ENCODE measurements around the gene RAB3GAP2. TPM values are rescaled to one million over a fixed set of nuclear protein-coding genes. Genes with fewer than 3 reads are reported as not detected.

RAB3GAP2 gene
- total and polyA plus RNA-seq, 10 of the 15 experiments (the other 5 are each of a cell fraction or from before 2014, with no cell fraction given), result 11.9 to 51.1 (median 24.4) TPM

- TF ChIP-seq IKZF2 (IDR thresholded peaks at IDR 0.05), result no peak
- TF ChIP-seq TAF1 (IDR thresholded peaks at IDR 0.05; ENCODE audit: borderline replicate concordance, low read depth, low read length), result no peak
- TF ChIP-seq HDAC6 (IDR thresholded peaks at IDR 0.05; ENCODE audit: unreplicated experiment), result no peak
- no peak for TF ChIP-seq YBX1 (IDR thresholded peaks at IDR 0.05)
Measured at GRCh38 chr1:220186752-220187151, 85.5 kb downstream of the RAB3GAP2 start (continued).

GRCh38 chr1:220184506-220184905, 87.7 kb downstream of the RAB3GAP2 start:
- H2AFZ ChIP-seq (ENCODE audit: control insufficient read depth, low read depth, low read length), result no peak overlapping the region
- no TSS peak for BruUV-seq (replicated peaks)
- no peak overlapping the region for H3K9ac ChIP-seq (ENCODE audit: control insufficient read depth, insufficient read depth, low read length)
- POLR2A ChIA-PET, result no interaction called here
- H3K36me3 ChIP-seq (ENCODE audit: control insufficient read depth in 2 of 2, insufficient read depth in 2 of 2, low read length in 1 of 2), result peaks cover 0 to 16% of the 10 kb centered on the region in 2 experiments; a peak in 3 of 4 replicates
- no peak overlapping the region for H3K4me3 ChIP-seq
- CTCF ChIA-PET, result no interaction called here
- no peaks in the 10 kb centered on the region for H3K79me2 ChIP-seq (ENCODE audit: control insufficient read depth, insufficient read depth, low read length)
- no peak overlapping the region for H3K27ac ChIP-seq (ENCODE audit: control insufficient read depth, insufficient read depth)
- 100% methylated on average over 1 of the region's 1 CpG for WGBS (ENCODE audit: insufficient coverage, insufficient replicate concordance, low lambda C conversion rate, missing lambda C conversion rate)
- no peaks in the 10 kb centered on the region for H4K20me1 ChIP-seq (ENCODE audit: control insufficient read depth, insufficient read depth)
- H3K4me2 ChIP-seq (ENCODE audit: control insufficient read depth, insufficient read depth), result no peak overlapping the region
- H3K4me1 ChIP-seq (ENCODE audit: control insufficient read depth, insufficient read depth, low read length), result no peaks in the 10 kb centered on the region
- H3K27me3 ChIP-seq (replicated peaks in 1 of 2; ENCODE audit: control insufficient read depth in 2 of 2, insufficient read depth in 2 of 2, low read length in 1 of 2), result no peaks in the 10 kb centered on the region
- intact Hi-C loops (cut with micrococcal nuclease; ENCODE audit: unreplicated experiment) (no loop called here), in situ Hi-C loops (cut with MboI) (no loop called here)
- no peak for ATAC-seq
- no peaks in the 10 kb centered on the region for H3K9me3 ChIP-seq (replicated peaks; ENCODE audit: control insufficient read depth, insufficient read depth, low read length)
- DNase-seq (ENCODE audit: low read depth, low spot score), result no peak
- SMC1A ChIA-PET (ENCODE audit: uncharacterized antibody, unreplicated experiment), result interaction anchor here (0.6 to 3.5 kb wide), 4 partner anchors 11 to 163 kb away, joined by 3 to 18 read pairs (median 3); no protein-coding TSS in a partner anchor
- RAD21 ChIA-PET (ENCODE audit: unreplicated experiment), result no interaction called here
- FAIRE-seq, result no peak
- no peak for TF ChIP-seq SREBF2 (IDR thresholded peaks at IDR 0.05; ENCODE audit: low read length)
- no peak for TF ChIP-seq E4F1 (IDR thresholded peaks at IDR 0.05; ENCODE audit: borderline replicate concordance, partially characterized antibody)
- TF ChIP-seq SREBF1 (IDR thresholded peaks at IDR 0.05; ENCODE audit: low read length), result no peak
- TF ChIP-seq KLF5 (IDR thresholded peaks at IDR 0.05; ENCODE audit: partially characterized antibody), result no peak
- TF ChIP-seq IKZF2 (IDR thresholded peaks at IDR 0.05), result no peak
- no peak for TF ChIP-seq HDGF (IDR thresholded peaks at IDR 0.05)
- TF ChIP-seq ETV6 (conservative IDR thresholded peaks at IDR 0.05 in 1 of 2, IDR thresholded peaks at IDR 0.05 in 1 of 2; ENCODE audit: borderline replicate concordance in 1 of 2, low read depth in 1 of 2), result no peak
- no peak for TF ChIP-seq BCLAF1 (IDR thresholded peaks at IDR 0.05)
- no peak for TF ChIP-seq SIN3A (IDR thresholded peaks at IDR 0.05; ENCODE audit: low read depth, low read length)
- no peak for TF ChIP-seq PRDM15 (CRISPR knock-in tag; IDR thresholded peaks at IDR 0.05)
- no peak for TF ChIP-seq PML (IDR thresholded peaks at IDR 0.05; ENCODE audit: low read length)
- no peak for TF ChIP-seq EGR1 (IDR thresholded peaks at IDR 0.05; ENCODE audit: borderline replicate concordance in 1 of 2, low read depth in 2 of 2, low read length in 2 of 2)
